Measurements from ENCODE around the gene TMEM184B. TPM values are rescaled to one million over a fixed set of nuclear protein-coding genes. Genes with fewer than 3 reads are reported as not detected.

Gene TMEM184B
- total and polyA plus RNA-seq, 8 donors, result 11.6 to 30.5 (median 18.6) TPM

- DNase-seq, result no peak
- no peaks in the 10 kb centered on the region for H3K27me3 ChIP-seq
- peak overlapping the region in 3 of 4 donors; percentile 81 to 88 (median 87) for H3K27ac ChIP-seq
- intact Hi-C loops (cut with DNase I), result no loop called here
- 92% methylated on average over 8 of the region's 8 CpGs for WGBS, 2 donors
- H3K4me3 ChIP-seq, result no peak overlapping the region
- peaks cover 2 to 3% (median 2%) of the 10 kb centered on the region in 3 donors for H3K36me3 ChIP-seq
- H3K4me1 ChIP-seq, result peaks cover 0 to 14% (median 0%) of the 10 kb centered on the region in 3 donors
- no peaks in the 10 kb centered on the region for H3K9me3 ChIP-seq
- ATAC-seq, result no peak
- FAIRE-seq, result no peak
- no peak for TF ChIP-seq CTCF (IDR thresholded peaks at IDR 0.05)
Measured at GRCh38 chr22:38220163-38220562, 52.6 kb downstream of the TMEM184B start.

- FAIRE-seq (no peak), DNase-seq (no peak), ATAC-seq (no peak)
- H3K4me3 ChIP-seq, result no peak overlapping the region
- peak overlapping the region in 3 of 4 donors; percentile 81 to 88 (median 87) for H3K27ac ChIP-seq
- 76 to 82% methylated on average over 9 to 10 of the region's 10 CpGs for whole genome bisulfite sequencing, 2 donors
- no peak for TF ChIP-seq CTCF (IDR thresholded peaks at IDR 0.05)
- no peaks in the 10 kb centered on the region for H3K9me3 ChIP-seq
- intact Hi-C loops (cut with DNase I), result no loop called here
- peaks cover 0 to 3% (median 2%) of the 10 kb centered on the region in 3 donors for H3K36me3 ChIP-seq
- peaks cover 0 to 14% (median 0%) of the 10 kb centered on the region in 3 donors for H3K4me1 ChIP-seq
- H3K27me3 ChIP-seq, result no peaks in the 10 kb centered on the region
Measured at GRCh38 chr22:38219632-38220031, 53.2 kb downstream of the TMEM184B start.

GRCh38 chr22:38218661-38219622 is 53.9 kb downstream of the TMEM184B start:
- Histone ChIP-seq H3K4me1 (peaks cover 0 to 18% (median 0%) of the 10 kb centered on the region in 3 donors), H3K4me3 (no peak overlapping the region), H3K36me3 (no peaks in the 10 kb centered on the region), H3K27ac (peak overlapping the region; percentile 81 to 88 (median 84)), H3K9me3 (no peaks in the 10 kb centered on the region), H3K27me3 (no peaks in the 10 kb centered on the region)
- no peak for TF ChIP-seq CTCF (IDR thresholded peaks at IDR 0.05)
- FAIRE-seq (no peak), DNase-seq (peak; percentile 76 to 89 (median 80)), ATAC-seq (peak; percentile 63 to 86 (median 82))
- WGBS, 2 donors, result 51 to 56% methylated on average over 25 of the region's 25 CpGs
- intact Hi-C loops (cut with DNase I), result no loop called here

GRCh38 chr22:38215156-38216038 is 57.4 kb downstream of the TMEM184B start:
- Histone ChIP-seq H3K4me3 (no peak overlapping the region), H3K27ac (no peak overlapping the region), H3K36me3 (no peaks in the 10 kb centered on the region), H3K27me3 (no peaks in the 10 kb centered on the region), H3K4me1 (peaks cover 0 to 20% (median 0%) of the 10 kb centered on the region in 3 donors), H3K9me3 (no peaks in the 10 kb centered on the region)
- intact Hi-C loops (cut with DNase I), result no loop called here
- no peak for ATAC-seq
- DNase-seq, result no peak
- FAIRE-seq, result no peak
- no peak for TF ChIP-seq CTCF (IDR thresholded peaks at IDR 0.05)
- 76 to 79% methylated on average over 10 to 11 of the region's 11 CpGs for WGBS, 2 donors

All from pancreas (tissue), 10 donors.